Measurements from ENCODE around the gene HTR3A.
"Not testable (repeated sequence)": the region's sequence is repeated elsewhere in the genome, so short reads cannot be mapped to it uniquely, and the experiment has no call there.

The HTR3A gene

GRCh38 chr11:113974741-113975470 lies at the start of gene HTR3A:
TSS of gene HTR3A (plus strand) at chr11:113975108. CDS start at chr11:113975326, 218 bp downstream.
- Histone ChIP-seq H3K9me3 (ENCODE audit: control insufficient read depth, insufficient read depth, low read length) (no peaks in the 10 kb centered on the region), H3K27me3 (ENCODE audit: control insufficient read depth, insufficient read depth, low read length) (no peaks in the 10 kb centered on the region), H3K27ac (ENCODE audit: low read length) (no peak within 1 kb of the TSS), H3K36me3 (ENCODE audit: control insufficient read depth, insufficient read depth, low read length) (0 out of 2 replicates have a peak, but pooled peaks cover 2% of the 10 kb centered on the region), H3K4me1 (ENCODE audit: control insufficient read depth, insufficient read depth, low read length) (peaks cover 7% of the 10 kb centered on the region), H3K4me3 (ENCODE audit: low read length) (no peak within 1 kb of the TSS)
- DNase-seq (ENCODE audit: low read depth, low spot score): peak; percentile 54
- WGBS (ENCODE audit: insufficient coverage, insufficient read length): no CpG with 5 or more reads among the region's 12 CpGs

GRCh38 chr11:113926273-113927197 lies 48.4 kb upstream of the HTR3A start:
- no peaks in the 10 kb centered on the region for H3K9me3 ChIP-seq (ENCODE audit: control insufficient read depth, insufficient read depth, low read length)
- H3K27ac ChIP-seq (ENCODE audit: low read length): no peak overlapping the region
- H3K4me1 ChIP-seq (ENCODE audit: control insufficient read depth, insufficient read depth, low read length): no peaks in the 10 kb centered on the region
- no peaks in the 10 kb centered on the region for H3K36me3 ChIP-seq (ENCODE audit: control insufficient read depth, insufficient read depth, low read length)
- no peaks in the 10 kb centered on the region for H3K27me3 ChIP-seq (ENCODE audit: control insufficient read depth, insufficient read depth, low read length)
- no CpG with 5 or more reads among the region's 12 CpGs for WGBS (ENCODE audit: insufficient coverage, insufficient read length)
- DNase-seq (ENCODE audit: low read depth, low spot score): no peak
- H3K4me3 ChIP-seq (ENCODE audit: low read length): no peak overlapping the region

- Histone ChIP-seq H3K27me3 (ENCODE audit: control insufficient read depth, insufficient read depth, low read length) (no peaks in the 10 kb centered on the region), H3K4me1 (ENCODE audit: control insufficient read depth, insufficient read depth, low read length) (peaks cover 1% of the 10 kb centered on the region; the same call in 1 of the 2 replicates), H3K27ac (ENCODE audit: low read length) (no peak overlapping the region), H3K36me3 (ENCODE audit: control insufficient read depth, insufficient read depth, low read length) (no peaks in the 10 kb centered on the region), H3K9me3 (ENCODE audit: control insufficient read depth, insufficient read depth, low read length) (no peaks in the 10 kb centered on the region), H3K4me3 (ENCODE audit: low read length) (no peak overlapping the region)
- no CpG with 5 or more reads among the region's 5 CpGs for WGBS (ENCODE audit: insufficient coverage, insufficient read length)
- DNase-seq (ENCODE audit: low read depth, low spot score): no peak
Observed at GRCh38 chr11:113928311-113928710, 46.6 kb upstream of the HTR3A start.

GRCh38 chr11:113932788-113933187 lies 42.1 kb upstream of the HTR3A start:
- no peak for DNase-seq (ENCODE audit: low read depth, low spot score)
- Histone ChIP-seq H3K4me1 (ENCODE audit: control insufficient read depth, insufficient read depth, low read length) (peaks cover 1% of the 10 kb centered on the region; the same call in 1 of the 2 replicates), H3K27ac (ENCODE audit: low read length) (no peak overlapping the region), H3K27me3 (ENCODE audit: control insufficient read depth, insufficient read depth, low read length) (no peaks in the 10 kb centered on the region), H3K9me3 (ENCODE audit: control insufficient read depth, insufficient read depth, low read length) (no peaks in the 10 kb centered on the region), H3K36me3 (ENCODE audit: control insufficient read depth, insufficient read depth, low read length) (no peaks in the 10 kb centered on the region), H3K4me3 (ENCODE audit: low read length) (no peak overlapping the region)
- WGBS (ENCODE audit: insufficient coverage, insufficient read length): no CpG with 5 or more reads among the region's 7 CpGs

GRCh38 chr11:113934193-113934592 lies 40.7 kb upstream of the HTR3A start:
- not testable (repeated sequence) for H3K27ac ChIP-seq (ENCODE audit: low read length); H3K4me3 ChIP-seq (ENCODE audit: low read length); H3K9me3 ChIP-seq (ENCODE audit: control insufficient read depth, insufficient read depth, low read length); H3K27me3 ChIP-seq (ENCODE audit: control insufficient read depth, insufficient read depth, low read length); H3K4me1 ChIP-seq (ENCODE audit: control insufficient read depth, insufficient read depth, low read length); H3K36me3 ChIP-seq (ENCODE audit: control insufficient read depth, insufficient read depth, low read length); DNase-seq (ENCODE audit: low read depth, low spot score)
- no CpG with 5 or more reads among the region's 3 CpGs for WGBS (ENCODE audit: insufficient coverage, insufficient read length)

- H3K27me3 ChIP-seq (ENCODE audit: control insufficient read depth, insufficient read depth, low read length): no peaks in the 10 kb centered on the region
- H3K27ac ChIP-seq (ENCODE audit: low read length): no peak overlapping the region
- no peaks in the 10 kb centered on the region for H3K9me3 ChIP-seq (ENCODE audit: control insufficient read depth, insufficient read depth, low read length)
- no peaks in the 10 kb centered on the region for H3K36me3 ChIP-seq (ENCODE audit: control insufficient read depth, insufficient read depth, low read length)
- H3K4me1 ChIP-seq (ENCODE audit: control insufficient read depth, insufficient read depth, low read length): peaks cover 1% of the 10 kb centered on the region; the same call in 1 of the 2 replicates
- WGBS (ENCODE audit: insufficient coverage, insufficient read length): no CpG with 5 or more reads among the region's 4 CpGs
- no peak for DNase-seq (ENCODE audit: low read depth, low spot score)
- no peak overlapping the region for H3K4me3 ChIP-seq (ENCODE audit: low read length)
Observed at GRCh38 chr11:113934761-113935160, 40.1 kb upstream of the HTR3A start.

- H3K27ac ChIP-seq (ENCODE audit: low read length): no peak overlapping the region
- no peak for DNase-seq (ENCODE audit: low read depth, low spot score)
- H3K4me3 ChIP-seq (ENCODE audit: low read length): no peak overlapping the region
- no peaks in the 10 kb centered on the region for H3K36me3 ChIP-seq (ENCODE audit: control insufficient read depth, insufficient read depth, low read length)
- WGBS (ENCODE audit: insufficient coverage, insufficient read length): no CpG with 5 or more reads among the region's 4 CpGs
- H3K27me3 ChIP-seq (ENCODE audit: control insufficient read depth, insufficient read depth, low read length): no peaks in the 10 kb centered on the region
- no peaks in the 10 kb centered on the region for H3K9me3 ChIP-seq (ENCODE audit: control insufficient read depth, insufficient read depth, low read length)
- peaks cover 1% of the 10 kb centered on the region; the same call in 1 of the 2 replicates for H3K4me1 ChIP-seq (ENCODE audit: control insufficient read depth, insufficient read depth, low read length)
Observed at GRCh38 chr11:113935858-113936257, 39.0 kb upstream of the HTR3A start.

GRCh38 chr11:113937918-113938317 lies 37.0 kb upstream of the HTR3A start:
- Histone ChIP-seq H3K27ac (ENCODE audit: low read length) (no peak overlapping the region), H3K9me3 (ENCODE audit: control insufficient read depth, insufficient read depth, low read length) (no peaks in the 10 kb centered on the region), H3K4me3 (ENCODE audit: low read length) (no peak overlapping the region), H3K36me3 (ENCODE audit: control insufficient read depth, insufficient read depth, low read length) (no peaks in the 10 kb centered on the region), H3K4me1 (ENCODE audit: control insufficient read depth, insufficient read depth, low read length) (no peaks in the 10 kb centered on the region), H3K27me3 (ENCODE audit: control insufficient read depth, insufficient read depth, low read length) (no peaks in the 10 kb centered on the region)
- WGBS (ENCODE audit: insufficient coverage, insufficient read length): no CpG with 5 or more reads among the region's 3 CpGs
- no peak for DNase-seq (ENCODE audit: low read depth, low spot score)

- Histone ChIP-seq H3K27me3 (ENCODE audit: control insufficient read depth, insufficient read depth, low read length) (no peaks in the 10 kb centered on the region), H3K4me3 (ENCODE audit: low read length) (no peak overlapping the region), H3K4me1 (ENCODE audit: control insufficient read depth, insufficient read depth, low read length) (no peaks in the 10 kb centered on the region), H3K36me3 (ENCODE audit: control insufficient read depth, insufficient read depth, low read length) (no peaks in the 10 kb centered on the region), H3K9me3 (ENCODE audit: control insufficient read depth, insufficient read depth, low read length) (no peaks in the 10 kb centered on the region), H3K27ac (ENCODE audit: low read length) (no peak overlapping the region)
- WGBS (ENCODE audit: insufficient coverage, insufficient read length): no CpG with 5 or more reads among the region's 8 CpGs
- no peak for DNase-seq (ENCODE audit: low read depth, low spot score)
Observed at GRCh38 chr11:113942256-113942655, 32.7 kb upstream of the HTR3A start.

- H3K9me3 ChIP-seq (ENCODE audit: control insufficient read depth, insufficient read depth, low read length); DNase-seq (ENCODE audit: low read depth, low spot score); H3K4me3 ChIP-seq (ENCODE audit: low read length); H3K4me1 ChIP-seq (ENCODE audit: control insufficient read depth, insufficient read depth, low read length); H3K27me3 ChIP-seq (ENCODE audit: control insufficient read depth, insufficient read depth, low read length); H3K36me3 ChIP-seq (ENCODE audit: control insufficient read depth, insufficient read depth, low read length); H3K27ac ChIP-seq (ENCODE audit: low read length): not testable (repeated sequence)
- WGBS (ENCODE audit: insufficient coverage, insufficient read length): no CpG with 5 or more reads among the region's 2 CpGs
Observed at GRCh38 chr11:113946162-113946561, 28.7 kb upstream of the HTR3A start.
